Measurements from ENCODE around the gene FBXL20. TPM values are rescaled to one million over a fixed set of nuclear protein-coding genes. Genes with fewer than 3 reads are reported as not detected.
"Not testable (repeated sequence)": the region's sequence is repeated elsewhere in the genome, so short reads cannot be mapped to it uniquely, and the experiment has no call there.

Gene FBXL20
- total RNA-seq, 1 experiment from 2014 or later, result 17.2 TPM

DNA sequence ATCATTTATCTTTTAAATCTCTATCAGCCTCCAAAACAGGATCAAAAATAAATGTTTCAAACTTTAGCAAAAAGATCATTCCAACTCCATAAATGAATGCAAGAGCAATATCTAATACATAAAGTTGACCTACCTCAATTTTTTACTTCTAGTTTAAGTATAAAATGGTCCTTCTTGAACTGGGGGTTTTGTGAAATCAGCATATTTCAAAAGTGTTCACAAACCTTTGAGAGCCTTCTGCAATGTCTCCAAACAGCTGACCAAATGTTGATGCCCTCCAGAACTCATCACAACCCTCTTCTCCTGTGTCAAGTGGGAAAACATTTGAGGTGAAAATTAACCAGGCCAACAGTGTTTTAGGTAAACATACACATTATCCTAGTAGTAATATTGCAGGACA is 41.9 kb upstream of the FBXL20 start:
- no peak for DNase-seq (ENCODE audit: low read depth, low spot score)
- no peak for TF ChIP-seq ZNF274 (IDR thresholded peaks at IDR 0.05; ENCODE audit: low read depth, low read length)
- no peak for TF ChIP-seq YY1 (IDR thresholded peaks at IDR 0.05; ENCODE audit: extremely low read depth, insufficient replicate concordance, low read depth, low read length)
- no peak for TF ChIP-seq JUND (IDR thresholded peaks at IDR 0.05)
- TF ChIP-seq EGR1 (IDR thresholded peaks at IDR 0.05; ENCODE audit: low read depth), result no peak
- no peak for TF ChIP-seq FOSL1 (IDR thresholded peaks at IDR 0.05; ENCODE audit: low read depth)
- TF ChIP-seq, protein P1, sequence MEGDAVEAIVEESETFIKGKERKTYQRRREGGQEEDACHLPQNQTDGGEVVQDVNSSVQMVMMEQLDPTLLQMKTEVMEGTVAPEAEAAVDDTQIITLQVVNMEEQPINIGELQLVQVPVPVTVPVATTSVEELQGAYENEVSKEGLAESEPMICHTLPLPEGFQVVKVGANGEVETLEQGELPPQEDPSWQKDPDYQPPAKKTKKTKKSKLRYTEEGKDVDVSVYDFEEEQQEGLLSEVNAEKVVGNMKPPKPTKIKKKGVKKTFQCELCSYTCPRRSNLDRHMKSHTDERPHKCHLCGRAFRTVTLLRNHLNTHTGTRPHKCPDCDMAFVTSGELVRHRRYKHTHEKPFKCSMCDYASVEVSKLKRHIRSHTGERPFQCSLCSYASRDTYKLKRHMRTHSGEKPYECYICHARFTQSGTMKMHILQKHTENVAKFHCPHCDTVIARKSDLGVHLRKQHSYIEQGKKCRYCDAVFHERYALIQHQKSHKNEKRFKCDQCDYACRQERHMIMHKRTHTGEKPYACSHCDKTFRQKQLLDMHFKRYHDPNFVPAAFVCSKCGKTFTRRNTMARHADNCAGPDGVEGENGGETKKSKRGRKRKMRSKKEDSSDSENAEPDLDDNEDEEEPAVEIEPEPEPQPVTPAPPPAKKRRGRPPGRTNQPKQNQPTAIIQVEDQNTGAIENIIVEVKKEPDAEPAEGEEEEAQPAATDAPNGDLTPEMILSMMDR (IDR thresholded peaks at IDR 0.05 in 2 of 3, conservative IDR thresholded peaks at IDR 0.05 in 1 of 3; ENCODE audit: borderline replicate concordance in 1 of 3, insufficient read depth in 1 of 3, low read depth in 2 of 3, low read length in 2 of 3), result no peak
- TF ChIP-seq ELF1 (IDR thresholded peaks at IDR 0.05; ENCODE audit: borderline replicate concordance, low read depth), result no peak
- Histone ChIP-seq H3K27ac (ENCODE audit: low read depth, low read length) (no peak overlapping the region), H3K79me2 (ENCODE audit: insufficient read depth, low read length) (peaks cover 47% of the 10 kb centered on the region), H3K27me3 (ENCODE audit: insufficient read depth, low read length) (no peaks in the 10 kb centered on the region), H4K20me1 (ENCODE audit: insufficient read depth) (no peaks in the 10 kb centered on the region; the same call in 1 of the 2 replicates), H3K9me3 (ENCODE audit: control insufficient read depth in 1 of 2, insufficient read depth in 1 of 2, low read depth in 1 of 2, low read length in 2 of 2) (no peaks in the 10 kb centered on the region), H3K36me3 (ENCODE audit: control insufficient read depth in 1 of 2, insufficient read depth in 2 of 2, low read length in 2 of 2) (peaks cover 33 to 59% of the 10 kb centered on the region in 2 experiments), H3K4me1 (ENCODE audit: control insufficient read depth in 1 of 2, insufficient read depth in 2 of 2, low read length in 2 of 2) (no peaks in the 10 kb centered on the region), H3K9me2 (ENCODE audit: insufficient read depth) (no peaks in the 10 kb centered on the region), H2AFZ (ENCODE audit: low read depth, low read length, poor library complexity, severe bottlenecking) (no peak overlapping the region), H3K9ac (ENCODE audit: low read length) (no peak overlapping the region), H3K4me2 (ENCODE audit: low read length) (no peak overlapping the region), H3K4me3 (replicated peaks in 1 of 2; ENCODE audit: low read depth in 1 of 2, low read length in 2 of 2) (no peak overlapping the region)
- no peak for ATAC-seq
- BruUV-seq (replicated peaks), result no TSS peak
- ChIA-PET CTCF (no interaction called here), RAD21 (ENCODE audit: low non-redundant PET in 1 of 2, low total read pairs in 2 of 2, uncharacterized antibody in 2 of 2, unreplicated experiment in 2 of 2) (no interaction called here), POLR2A (no interaction called here)
- intact Hi-C loops (cut with micrococcal nuclease), result no loop called here

DNA sequence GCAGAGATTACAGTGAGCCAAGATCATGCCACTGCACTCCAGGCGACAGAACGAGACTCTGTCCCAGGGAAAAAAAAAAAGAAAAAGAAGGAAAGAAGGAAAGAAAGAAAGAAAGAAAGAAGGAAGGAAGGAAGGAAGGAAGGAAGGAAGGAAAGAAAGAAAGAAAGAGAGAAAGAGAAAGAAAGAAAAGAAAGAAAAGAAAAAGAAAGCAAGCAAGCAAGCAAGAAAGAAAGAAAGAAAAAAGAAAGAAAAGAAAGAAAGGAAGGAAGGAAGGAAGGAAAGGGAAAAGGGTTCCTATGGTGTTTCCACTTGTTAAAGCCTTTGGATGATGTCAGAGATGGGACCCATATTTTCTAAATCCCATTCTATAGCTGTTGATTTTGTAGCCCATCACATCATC is 38.4 kb upstream of the FBXL20 start:
- H3K4me2 ChIP-seq (ENCODE audit: low read length); intact Hi-C loops (cut with micrococcal nuclease); H3K9me2 ChIP-seq (ENCODE audit: insufficient read depth); DNase-seq (ENCODE audit: low read depth, low spot score); ATAC-seq; H3K27ac ChIP-seq (ENCODE audit: low read depth, low read length); H4K20me1 ChIP-seq (ENCODE audit: insufficient read depth); H3K9ac ChIP-seq (ENCODE audit: low read length); H2AFZ ChIP-seq (ENCODE audit: low read depth, low read length, poor library complexity, severe bottlenecking); BruUV-seq (replicated peaks); H3K27me3 ChIP-seq (ENCODE audit: insufficient read depth, low read length); H3K4me3 ChIP-seq (replicated peaks in 1 of 2; ENCODE audit: low read depth in 1 of 2, low read length in 2 of 2); CTCF ChIA-PET; RAD21 ChIA-PET (ENCODE audit: low non-redundant PET in 1 of 2, low total read pairs in 2 of 2, uncharacterized antibody in 2 of 2, unreplicated experiment in 2 of 2); H3K9me3 ChIP-seq (ENCODE audit: control insufficient read depth in 1 of 2, insufficient read depth in 1 of 2, low read depth in 1 of 2, low read length in 2 of 2); H3K4me1 ChIP-seq (ENCODE audit: control insufficient read depth in 1 of 2, insufficient read depth in 2 of 2, low read length in 2 of 2): not testable (repeated sequence)
- peaks cover 33 to 43% of the 10 kb centered on the region in 2 experiments for H3K36me3 ChIP-seq (ENCODE audit: control insufficient read depth in 1 of 2, insufficient read depth in 2 of 2, low read length in 2 of 2)
- POLR2A ChIA-PET, result interaction anchor here (0.7 kb wide), 1 partner anchor 48 kb away, joined by 4 read pairs; no protein-coding TSS in a partner anchor
- H3K79me2 ChIP-seq (ENCODE audit: insufficient read depth, low read length), result peaks cover 24% of the 10 kb centered on the region; the same call in 1 of the 2 replicates

Data from HCT116 (cell line).